MM.1S (cell line): ENCODE measurements around the gene HMGN3.

ENCODE experiments used
- DNase-seq: peaks from one replicate; pipeline ENCODE4 v3.0.0-alpha.2; 2015
- H2AFZ ChIP-seq: fragments of 300-600 bp; sonication (generic); 2 replicates; pipeline ENCODE4 v1.6.0; 2016; ENCODE audit warnings: antibody characterized with exemption, low read length
- H3F3A ChIP-seq: fragments of 300-600 bp; sonication (generic); 2 replicates; pipeline ENCODE4 v1.6.1; 2016; ENCODE audit warnings: mild to moderate bottlenecking, antibody characterized with exemption, low read length, moderate library complexity, mixed read lengths; ENCODE audit not compliant: insufficient read depth
- H3K27ac ChIP-seq: fragments of 300-600 bp; sonication (generic); 2 replicates; pipeline ENCODE4 v1.5.1; 2016; ENCODE audit warnings: mild to moderate bottlenecking, low read length
- H3K27me3 ChIP-seq: fragments of 300-600 bp; sonication (generic); replicated peaks from 2 replicates; pipeline ENCODE4 v1.6.0; 2016; ENCODE audit warnings: low read length; ENCODE audit not compliant: insufficient read depth
- H3K36me3 ChIP-seq: fragments of 300-600 bp; sonication (generic); replicated peaks from 2 replicates; pipeline ENCODE4 v1.6.1; 2016; ENCODE audit warnings: mild to moderate bottlenecking, low read length, mixed read lengths; ENCODE audit not compliant: insufficient read depth
- H3K4me1 ChIP-seq: fragments of 300-600 bp; sonication (generic); 2 replicates; pipeline ENCODE4 v1.6.1; 2016; ENCODE audit warnings: low read length, mixed read lengths
- H3K4me2 ChIP-seq: fragments of 300-600 bp; sonication (generic); 2 replicates; pipeline ENCODE4 v1.6.0; 2016; ENCODE audit warnings: low read depth, low read length
- H3K4me3 ChIP-seq: fragments of 300-600 bp; sonication (generic); 2 replicates; pipeline ENCODE4 v1.5.1; 2016; ENCODE audit warnings: low read length, mixed read lengths
- H3K79me2 ChIP-seq: fragments of 300-600 bp; sonication (generic); 2 replicates; pipeline ENCODE4 v1.6.1; 2016; ENCODE audit warnings: mixed run types, low read length, mixed read lengths
- H3K9ac ChIP-seq: fragments of 300-600 bp; sonication (generic); 2 replicates; pipeline ENCODE4 v1.6.1; 2016; ENCODE audit warnings: low read length, mixed read lengths
- H3K9me2 ChIP-seq: fragments of 300-600 bp; sonication (generic); replicated peaks from 2 replicates; pipeline ENCODE4 v1.6.1; 2016; ENCODE audit warnings: mild to moderate bottlenecking, low read length, mixed read lengths; ENCODE audit not compliant: insufficient read depth
- H3K9me3 ChIP-seq: fragments of 300-600 bp; sonication (generic); replicated peaks from 2 replicates; pipeline ENCODE4 v1.6.1; 2016; ENCODE audit warnings: mild to moderate bottlenecking, low read length, mixed read lengths; ENCODE audit not compliant: insufficient read depth
- H4K20me1 ChIP-seq: fragments of 300-600 bp; sonication (generic); 2 replicates; pipeline ENCODE4 v1.6.1; 2016; ENCODE audit warnings: mild to moderate bottlenecking, low read length, moderate library complexity, mixed read lengths; ENCODE audit not compliant: insufficient read depth
- EZH2 ChIP-seq: fragments of 300-600 bp; sonication (generic); optimal IDR thresholded peaks from 2 replicates; pipeline ENCODE3; 2017; ENCODE audit warnings: low read depth, mild to moderate bottlenecking, antibody characterized with exemption, low read length, mixed read lengths
- EZH2phosphoT487 ChIP-seq: fragments of 300-600 bp; sonication (generic); IDR thresholded peaks from 2 replicates; pipeline ENCODE4 v1.6.1; 2018; ENCODE audit warnings: antibody characterized with exemption, low read length
- TF ChIP-seq, protein P1 (sequence below): fragments of 300-600 bp; sonication (generic); IDR thresholded peaks from 2 replicates; pipeline ENCODE4 v1.5.1; 2016; ENCODE audit warnings: antibody characterized with exemption, low read length, mixed read lengths

Gene HMGN3

DNA sequence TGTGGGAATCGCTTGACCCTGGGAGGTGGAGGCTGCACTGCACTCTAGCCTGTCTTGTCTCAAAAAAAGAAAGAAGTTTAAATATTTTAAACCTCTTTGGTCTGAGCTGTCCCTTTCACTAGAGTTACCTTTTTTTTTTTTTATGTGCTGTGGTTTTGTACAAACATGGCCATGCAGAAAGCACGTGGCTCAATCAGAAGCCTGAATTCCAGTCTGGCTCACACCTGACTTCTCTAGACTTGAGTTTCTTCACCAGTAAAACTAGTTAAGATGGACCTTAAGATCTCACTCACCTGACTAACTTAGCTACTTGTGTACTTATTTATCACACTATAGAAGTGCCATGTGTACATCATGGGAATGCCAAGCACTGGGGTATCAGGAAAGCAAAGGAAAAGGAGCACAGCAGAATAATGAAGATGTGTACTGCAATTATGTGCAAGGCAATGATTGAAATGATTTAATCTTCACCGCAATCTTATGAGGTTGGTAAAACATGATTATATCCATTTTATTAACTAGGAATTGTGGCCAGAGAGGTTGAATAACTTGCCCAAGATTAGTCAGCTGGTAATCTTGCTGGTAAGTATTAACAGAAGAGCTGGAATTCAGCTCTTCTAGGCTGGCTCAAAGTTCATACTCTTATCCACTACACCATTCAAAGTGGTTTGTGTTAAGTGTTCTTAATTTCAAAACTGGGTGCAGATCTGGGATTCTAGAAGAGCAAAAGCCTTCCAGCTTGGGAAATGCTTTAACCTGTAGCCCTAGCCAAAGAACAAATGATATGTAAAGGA is 10.7 kb downstream of the HMGN3 start:
- Histone ChIP-seq H3K4me2 (no peak overlapping the region), H3K27me3 (no peaks in the 10 kb centered on the region), H3K9me2 (no peaks in the 10 kb centered on the region), H3K4me3 (no peak overlapping the region), H3K4me1 (no peaks in the 10 kb centered on the region), H3K36me3 (0 out of 2 replicates have a peak, but pooled peaks cover 4% of the 10 kb centered on the region), H2AFZ (no peak overlapping the region), H3F3A (no peaks in the 10 kb centered on the region), H3K9me3 (no peaks in the 10 kb centered on the region), H3K27ac (no peak overlapping the region), H3K9ac (no peak overlapping the region), H4K20me1 (peaks cover 6% of the 10 kb centered on the region; the same call in 1 of the 2 replicates), H3K79me2 (peaks cover 97% of the 10 kb centered on the region)
- no peak for TF ChIP-seq EZH2
- TF ChIP-seq, protein P1, sequence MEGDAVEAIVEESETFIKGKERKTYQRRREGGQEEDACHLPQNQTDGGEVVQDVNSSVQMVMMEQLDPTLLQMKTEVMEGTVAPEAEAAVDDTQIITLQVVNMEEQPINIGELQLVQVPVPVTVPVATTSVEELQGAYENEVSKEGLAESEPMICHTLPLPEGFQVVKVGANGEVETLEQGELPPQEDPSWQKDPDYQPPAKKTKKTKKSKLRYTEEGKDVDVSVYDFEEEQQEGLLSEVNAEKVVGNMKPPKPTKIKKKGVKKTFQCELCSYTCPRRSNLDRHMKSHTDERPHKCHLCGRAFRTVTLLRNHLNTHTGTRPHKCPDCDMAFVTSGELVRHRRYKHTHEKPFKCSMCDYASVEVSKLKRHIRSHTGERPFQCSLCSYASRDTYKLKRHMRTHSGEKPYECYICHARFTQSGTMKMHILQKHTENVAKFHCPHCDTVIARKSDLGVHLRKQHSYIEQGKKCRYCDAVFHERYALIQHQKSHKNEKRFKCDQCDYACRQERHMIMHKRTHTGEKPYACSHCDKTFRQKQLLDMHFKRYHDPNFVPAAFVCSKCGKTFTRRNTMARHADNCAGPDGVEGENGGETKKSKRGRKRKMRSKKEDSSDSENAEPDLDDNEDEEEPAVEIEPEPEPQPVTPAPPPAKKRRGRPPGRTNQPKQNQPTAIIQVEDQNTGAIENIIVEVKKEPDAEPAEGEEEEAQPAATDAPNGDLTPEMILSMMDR = no peak
- TF ChIP-seq EZH2phosphoT487 = no peak
- no peak for DNase-seq

DNA sequence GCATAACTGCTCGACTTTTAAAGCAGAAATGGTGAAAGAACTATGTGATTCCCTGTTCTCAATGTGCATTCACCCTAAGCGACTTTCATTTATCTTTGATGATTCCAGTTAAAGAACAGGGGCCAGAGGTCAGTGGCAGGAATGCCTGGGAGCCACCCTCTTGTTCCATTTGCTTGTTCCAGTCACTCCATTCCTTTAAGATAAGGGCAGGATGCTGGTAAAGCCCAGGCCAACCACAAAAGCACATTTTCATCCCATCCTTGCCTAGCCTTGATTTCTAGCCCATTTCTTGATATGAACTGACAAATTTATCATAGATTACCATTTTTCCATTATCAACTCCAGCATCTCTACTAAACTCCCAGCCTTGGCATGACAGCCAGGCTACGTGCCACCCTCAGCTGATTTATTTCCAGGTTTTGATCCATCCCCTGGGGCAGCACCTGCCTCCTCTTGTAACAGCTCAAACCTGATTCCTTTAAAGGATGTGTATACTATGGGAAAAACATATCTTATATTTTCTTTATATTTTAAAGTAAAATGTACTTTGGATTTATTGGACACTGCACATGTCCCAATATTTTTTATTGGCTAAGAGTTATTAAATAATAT is 19.2 kb downstream of the HMGN3 start:
- no peaks in the 10 kb centered on the region for H3K4me1 ChIP-seq
- H3K9ac ChIP-seq = no peak overlapping the region
- no peaks in the 10 kb centered on the region for H3F3A ChIP-seq
- no peaks in the 10 kb centered on the region for H3K36me3 ChIP-seq
- no peaks in the 10 kb centered on the region for H3K9me2 ChIP-seq
- no peak overlapping the region for H3K4me2 ChIP-seq
- TF ChIP-seq EZH2phosphoT487 (no peak), EZH2 (no peak)
- TF ChIP-seq, protein P1 = no peak
- H3K27me3 ChIP-seq = no peaks in the 10 kb centered on the region
- no peaks in the 10 kb centered on the region for H3K9me3 ChIP-seq
- no peaks in the 10 kb centered on the region for H4K20me1 ChIP-seq
- no peak for DNase-seq
- H3K79me2 ChIP-seq = peaks cover 61% of the 10 kb centered on the region
- H3K27ac ChIP-seq = no peak overlapping the region
- H2AFZ ChIP-seq = no peak overlapping the region
- H3K4me3 ChIP-seq = no peak overlapping the region

DNA sequence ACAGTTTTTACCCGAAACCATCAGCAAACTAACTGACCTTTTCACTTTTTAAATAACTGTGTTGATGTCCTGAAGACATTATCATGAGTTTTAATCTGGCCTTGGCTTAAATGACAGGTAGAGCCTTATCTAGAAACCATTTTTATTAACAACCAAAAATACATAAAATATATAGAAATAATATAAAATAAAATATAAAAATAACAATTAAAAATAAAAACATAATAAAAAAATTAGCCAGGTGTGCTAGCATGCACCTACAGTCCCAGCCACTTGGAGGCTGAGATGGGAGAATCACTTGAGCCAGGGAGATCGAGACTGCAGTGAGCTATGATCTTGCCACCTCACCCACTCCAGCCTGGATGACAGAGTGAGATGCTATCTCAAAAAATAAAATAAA is 21.6 kb downstream of the HMGN3 start:
- no peaks in the 10 kb centered on the region for H4K20me1 ChIP-seq
- H3K36me3 ChIP-seq = no peaks in the 10 kb centered on the region
- H3K4me1 ChIP-seq = no peaks in the 10 kb centered on the region
- H2AFZ ChIP-seq = no peak overlapping the region
- no peak for DNase-seq
- no peak for TF ChIP-seq EZH2
- TF ChIP-seq, protein P1 = no peak
- TF ChIP-seq EZH2phosphoT487 = no peak
- H3K79me2 ChIP-seq = peaks cover 39% of the 10 kb centered on the region
- H3K9me2 ChIP-seq = no peaks in the 10 kb centered on the region
- no peak overlapping the region for H3K4me2 ChIP-seq
- H3F3A ChIP-seq = no peaks in the 10 kb centered on the region
- H3K4me3 ChIP-seq = no peak overlapping the region
- no peaks in the 10 kb centered on the region for H3K27me3 ChIP-seq
- no peak overlapping the region for H3K9ac ChIP-seq
- no peak overlapping the region for H3K27ac ChIP-seq
- H3K9me3 ChIP-seq = no peaks in the 10 kb centered on the region
